ENCODE data around the gene SCT. TPM values are rescaled to one million over a fixed set of nuclear protein-coding genes. Genes with fewer than 3 reads are reported as not detected.

SCT gene
- total and polyA plus RNA-seq, 2 experiments from 2014 or later: 2.6 TPM; not detected in 1

DNA sequence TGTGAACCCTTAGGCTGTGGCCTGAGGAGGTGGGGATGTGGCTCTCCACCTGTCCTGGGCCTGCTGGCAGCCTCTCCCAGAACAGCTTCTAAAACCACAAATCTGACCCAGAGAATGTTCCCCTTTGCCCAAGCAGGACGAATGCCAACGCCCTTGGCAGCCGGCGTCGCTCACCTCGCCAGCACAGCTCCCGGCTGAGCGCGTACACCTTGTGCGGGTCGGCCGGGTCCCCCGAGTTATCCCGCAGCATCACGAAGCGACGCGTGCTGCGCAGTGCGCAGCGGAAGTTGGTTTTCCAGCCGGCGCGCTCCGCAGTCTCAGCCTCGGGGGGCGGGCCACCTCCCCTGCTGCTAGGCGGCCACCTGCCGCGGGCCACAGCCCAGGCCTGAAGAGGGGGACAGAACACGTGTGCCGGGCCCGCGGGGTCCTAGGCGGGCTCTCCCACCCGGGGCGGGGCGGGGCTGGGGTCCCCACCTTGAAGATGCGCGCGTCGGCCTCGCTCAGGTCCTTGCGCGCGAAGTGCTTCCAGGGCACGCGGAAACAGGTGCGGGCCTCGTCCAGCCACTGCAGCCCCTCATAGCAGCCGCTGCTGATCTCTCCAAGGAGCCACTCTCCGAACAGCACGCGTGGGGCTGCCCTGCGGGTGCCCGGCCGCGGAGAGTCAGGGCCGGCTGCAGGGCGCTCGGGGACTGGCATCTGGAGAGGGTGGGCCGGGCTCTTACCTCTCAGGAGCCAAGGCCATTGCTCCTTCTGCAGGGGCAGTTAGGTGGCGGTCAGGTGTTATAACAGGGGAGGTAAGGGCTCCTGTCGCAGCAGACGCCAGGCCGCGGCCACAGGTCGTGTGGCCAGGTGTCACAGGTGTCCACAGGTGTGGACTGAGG lies 12.1 kb downstream of the SCT start:
- Mint-ChIP-seq H3K4me1 (peaks cover 5% of the 10 kb centered on the region), H3K27ac (peak overlapping the region; percentile 89), H3K27me3 (ENCODE audit: insufficient read depth, low read depth, poor library complexity) (peaks cover 8% of the 10 kb centered on the region), H3K36me3 (ENCODE audit: low read depth) (peaks cover 20% of the 10 kb centered on the region), H3K4me3 (peak overlapping the region; percentile 81), H3K9me3 (no peaks in the 10 kb centered on the region)
- TF ChIP-seq, protein P1, sequence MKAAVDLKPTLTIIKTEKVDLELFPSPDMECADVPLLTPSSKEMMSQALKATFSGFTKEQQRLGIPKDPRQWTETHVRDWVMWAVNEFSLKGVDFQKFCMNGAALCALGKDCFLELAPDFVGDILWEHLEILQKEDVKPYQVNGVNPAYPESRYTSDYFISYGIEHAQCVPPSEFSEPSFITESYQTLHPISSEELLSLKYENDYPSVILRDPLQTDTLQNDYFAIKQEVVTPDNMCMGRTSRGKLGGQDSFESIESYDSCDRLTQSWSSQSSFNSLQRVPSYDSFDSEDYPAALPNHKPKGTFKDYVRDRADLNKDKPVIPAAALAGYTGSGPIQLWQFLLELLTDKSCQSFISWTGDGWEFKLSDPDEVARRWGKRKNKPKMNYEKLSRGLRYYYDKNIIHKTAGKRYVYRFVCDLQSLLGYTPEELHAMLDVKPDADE (IDR thresholded peaks at IDR 0.05): no peak
- no peak for TF ChIP-seq EZH2 (IDR thresholded peaks at IDR 0.05; ENCODE audit: low read depth, unreplicated experiment)
- TF ChIP-seq, protein P2, sequence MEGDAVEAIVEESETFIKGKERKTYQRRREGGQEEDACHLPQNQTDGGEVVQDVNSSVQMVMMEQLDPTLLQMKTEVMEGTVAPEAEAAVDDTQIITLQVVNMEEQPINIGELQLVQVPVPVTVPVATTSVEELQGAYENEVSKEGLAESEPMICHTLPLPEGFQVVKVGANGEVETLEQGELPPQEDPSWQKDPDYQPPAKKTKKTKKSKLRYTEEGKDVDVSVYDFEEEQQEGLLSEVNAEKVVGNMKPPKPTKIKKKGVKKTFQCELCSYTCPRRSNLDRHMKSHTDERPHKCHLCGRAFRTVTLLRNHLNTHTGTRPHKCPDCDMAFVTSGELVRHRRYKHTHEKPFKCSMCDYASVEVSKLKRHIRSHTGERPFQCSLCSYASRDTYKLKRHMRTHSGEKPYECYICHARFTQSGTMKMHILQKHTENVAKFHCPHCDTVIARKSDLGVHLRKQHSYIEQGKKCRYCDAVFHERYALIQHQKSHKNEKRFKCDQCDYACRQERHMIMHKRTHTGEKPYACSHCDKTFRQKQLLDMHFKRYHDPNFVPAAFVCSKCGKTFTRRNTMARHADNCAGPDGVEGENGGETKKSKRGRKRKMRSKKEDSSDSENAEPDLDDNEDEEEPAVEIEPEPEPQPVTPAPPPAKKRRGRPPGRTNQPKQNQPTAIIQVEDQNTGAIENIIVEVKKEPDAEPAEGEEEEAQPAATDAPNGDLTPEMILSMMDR (conservative IDR thresholded peaks at IDR 0.05; ENCODE audit: low read depth in 2 of 2): no peak
- TF ChIP-seq EZH2phosphoT487 (IDR thresholded peaks at IDR 0.05; ENCODE audit: unreplicated experiment): no peak
- TF ChIP-seq ZNF331 (CRISPR knock-in tag; IDR thresholded peaks at IDR 0.05; ENCODE audit: low read depth): no peak
- no peak for TF ChIP-seq CREB1 (CRISPR knock-in tag; IDR thresholded peaks at IDR 0.05; ENCODE audit: low read depth)
- TF ChIP-seq REST (IDR thresholded peaks at IDR 0.05; ENCODE audit: unreplicated experiment): no peak
- TF ChIP-seq POLR2AphosphoS5 (IDR thresholded peaks at IDR 0.05; ENCODE audit: low read depth): no peak
- ATAC-seq (peak; percentile 2), DNase-seq (ENCODE audit: low spot score) (no peak)
- no peaks in the 10 kb centered on the region for H3K9me2 ChIP-seq (ENCODE audit: insufficient read depth)
- peaks cover 36% of the 10 kb centered on the region for H3F3A ChIP-seq (replicated peaks; ENCODE audit: low read depth)
- peak overlapping the region; percentile 94 for H3K4me3 ChIP-seq
- H3K4me1 ChIP-seq (ENCODE audit: insufficient read depth): peaks cover 11% of the 10 kb centered on the region; the same call in 1 of the 2 replicates
- peak overlapping the region; percentile 89 for H3K4me2 ChIP-seq
- no peaks in the 10 kb centered on the region for H3K79me2 ChIP-seq (replicated peaks; ENCODE audit: insufficient read depth)
- H3K36me3 ChIP-seq (ENCODE audit: insufficient read depth): no peaks in the 10 kb centered on the region
- no peaks in the 10 kb centered on the region for H3K27me3 ChIP-seq (ENCODE audit: insufficient read depth)
- H3K27ac ChIP-seq (ENCODE audit: low read depth): no peak overlapping the region
- H2AFZ ChIP-seq: no peak overlapping the region
- peaks cover 18% of the 10 kb centered on the region; the same call in 1 of the 2 replicates for H4K20me1 ChIP-seq (replicated peaks; ENCODE audit: insufficient read depth)

Data from GM23338 (cell line).